Endodermal cell (in vitro differentiated cells): ENCODE measurements around the gene TTLL11. TPM values are rescaled to one million over a fixed set of nuclear protein-coding genes. Genes with fewer than 3 reads are reported as not detected.

Experiments
- DNase-seq: peaks from one replicate; pipeline ENCODE4 v3.0.0-alpha.2; 2017
- H3K27ac ChIP-seq: 2 replicates; pipeline ENCODE4 v1.5.1; 2013; ENCODE audit warnings: mild to moderate bottlenecking, low read depth, low read length, moderate library complexity
- H3K27me3 ChIP-seq: 2 replicates; pipeline ENCODE4 v1.6.1; 2013; ENCODE audit warnings: mild to moderate bottlenecking, low read length, moderate library complexity; ENCODE audit not compliant: insufficient read depth, control insufficient read depth, poor library complexity, severe bottlenecking
- H3K36me3 ChIP-seq: 2 replicates; pipeline ENCODE4 v1.7.0; 2013; ENCODE audit warnings: mild to moderate bottlenecking, low read length, moderate library complexity; ENCODE audit not compliant: control insufficient read depth, insufficient read depth
- H3K4me1 ChIP-seq: one replicate; pipeline ENCODE4 v1.7.0; 2013; ENCODE audit warnings: low read length; ENCODE audit not compliant: control insufficient read depth, insufficient read depth
- H3K4me3 ChIP-seq: 2 replicates; pipeline ENCODE4 v1.5.1; 2013; ENCODE audit warnings: mild to moderate bottlenecking, low read length, moderate library complexity
- H3K9ac ChIP-seq: 2 replicates; pipeline ENCODE4 v1.6.1; 2013; ENCODE audit warnings: mild to moderate bottlenecking, low read length, moderate library complexity; ENCODE audit not compliant: poor library complexity, severe bottlenecking; ENCODE audit errors: extremely low read depth
- H3K9me3 ChIP-seq: 2 replicates; pipeline ENCODE4 v1.6.1; 2013; ENCODE audit warnings: mild to moderate bottlenecking, low read length, moderate library complexity; ENCODE audit not compliant: control insufficient read depth
- H3K27ac Mint-ChIP-seq: 2 replicates; pipeline ENCODE4 v1.8.0; 2020; ENCODE audit warnings: mixed read lengths
- H3K27me3 Mint-ChIP-seq: 2 replicates; pipeline ENCODE4 v1.8.0; 2021; ENCODE audit warnings: mild to moderate bottlenecking, mixed read lengths; ENCODE audit not compliant: insufficient read depth
- H3K36me3 Mint-ChIP-seq: 2 replicates; pipeline ENCODE4 v1.8.0; 2020; ENCODE audit warnings: low read depth, mixed read lengths
- H3K4me1 Mint-ChIP-seq: 2 replicates; pipeline ENCODE4 v1.8.0; 2020; ENCODE audit warnings: mixed read lengths
- H3K4me3 Mint-ChIP-seq: 2 replicates; pipeline ENCODE4 v1.8.0; 2020; ENCODE audit warnings: mild to moderate bottlenecking, moderate library complexity, mixed read lengths
- H3K9me3 Mint-ChIP-seq: 2 replicates; pipeline ENCODE4 v1.8.0; 2020; ENCODE audit warnings: mild to moderate bottlenecking, mixed read lengths
- WGBS, 2 experiments: methylation state at CpG; one replicate each; pipeline versions ENCODE4 v1.1.5 to v1.1.7; 2013; ENCODE audit warnings: missing lambda C conversion rate in 2 of 2, mixed read lengths in 1 of 2; ENCODE audit not compliant: insufficient coverage in 1 of 2, insufficient read length in 1 of 2; 5-methylcytosine and 5-hydroxymethylcytosine counted together
- total RNA-seq, 2 donors: library from RNA; stranded (reverse); fragmentation: NEBNext Ultra II Directional in 1 of 2; extraction: Animal tissue kit (Norgen Biotek cat#: 25700) in 1 of 2; gene quantifications; 2 replicates in 1 of 2; 3 replicates in 1 of 2; pipeline ENCODE4 v1.2.1, GENCODE V29; 2021
- TF ChIP-seq, protein P1 (sequence below): fragments of 200-600 bp; sonication (generic); conservative IDR thresholded peaks from 2 replicates; pipeline ENCODE4 v1.5.0; 2021; ENCODE audit warnings: antibody characterized with exemption, mild to moderate bottlenecking

TTLL11 gene
- total RNA-seq, 2 donors from 2014 or later: 0.68 TPM; not detected in 1

DNA sequence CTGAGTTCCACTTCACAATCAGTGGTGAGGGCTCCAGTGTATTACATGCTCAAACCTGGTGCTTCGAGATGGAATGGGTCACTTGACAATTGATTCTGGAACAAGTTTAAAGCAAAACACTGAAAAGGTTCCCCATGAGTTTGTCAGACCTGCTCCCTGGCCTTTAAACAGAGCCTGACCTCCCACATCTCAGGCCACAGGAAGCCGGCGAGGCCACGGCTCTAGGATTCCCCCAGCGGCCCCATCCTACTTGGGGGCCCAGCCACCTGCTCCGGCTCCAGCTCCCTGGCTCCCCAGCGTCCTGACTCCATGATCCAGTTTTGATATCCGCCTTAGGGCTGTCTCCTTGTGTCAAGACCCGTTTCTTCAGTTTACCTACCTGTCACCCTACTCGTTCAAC lies 62.0 kb downstream of the TTLL11 start:
- 87 to 94% methylated on average over 8 to 10 of the region's 10 CpGs for WGBS, 2 experiments
- no peaks in the 10 kb centered on the region for H3K27me3 Mint-ChIP-seq
- TF ChIP-seq, protein P1, sequence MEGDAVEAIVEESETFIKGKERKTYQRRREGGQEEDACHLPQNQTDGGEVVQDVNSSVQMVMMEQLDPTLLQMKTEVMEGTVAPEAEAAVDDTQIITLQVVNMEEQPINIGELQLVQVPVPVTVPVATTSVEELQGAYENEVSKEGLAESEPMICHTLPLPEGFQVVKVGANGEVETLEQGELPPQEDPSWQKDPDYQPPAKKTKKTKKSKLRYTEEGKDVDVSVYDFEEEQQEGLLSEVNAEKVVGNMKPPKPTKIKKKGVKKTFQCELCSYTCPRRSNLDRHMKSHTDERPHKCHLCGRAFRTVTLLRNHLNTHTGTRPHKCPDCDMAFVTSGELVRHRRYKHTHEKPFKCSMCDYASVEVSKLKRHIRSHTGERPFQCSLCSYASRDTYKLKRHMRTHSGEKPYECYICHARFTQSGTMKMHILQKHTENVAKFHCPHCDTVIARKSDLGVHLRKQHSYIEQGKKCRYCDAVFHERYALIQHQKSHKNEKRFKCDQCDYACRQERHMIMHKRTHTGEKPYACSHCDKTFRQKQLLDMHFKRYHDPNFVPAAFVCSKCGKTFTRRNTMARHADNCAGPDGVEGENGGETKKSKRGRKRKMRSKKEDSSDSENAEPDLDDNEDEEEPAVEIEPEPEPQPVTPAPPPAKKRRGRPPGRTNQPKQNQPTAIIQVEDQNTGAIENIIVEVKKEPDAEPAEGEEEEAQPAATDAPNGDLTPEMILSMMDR: no peak
- H3K4me3 Mint-ChIP-seq: no peak overlapping the region
- Histone ChIP-seq H3K27ac (no peak overlapping the region), H3K27me3 (no peaks in the 10 kb centered on the region), H3K36me3 (no peaks in the 10 kb centered on the region), H3K9me3 (no peaks in the 10 kb centered on the region), H3K4me1 (no peaks in the 10 kb centered on the region), H3K9ac (no peak overlapping the region), H3K4me3 (no peak overlapping the region)
- peaks cover 15% of the 10 kb centered on the region for H3K4me1 Mint-ChIP-seq
- no peaks in the 10 kb centered on the region for H3K9me3 Mint-ChIP-seq
- no peak for DNase-seq
- H3K27ac Mint-ChIP-seq: no peak overlapping the region
- no peaks in the 10 kb centered on the region for H3K36me3 Mint-ChIP-seq

DNA sequence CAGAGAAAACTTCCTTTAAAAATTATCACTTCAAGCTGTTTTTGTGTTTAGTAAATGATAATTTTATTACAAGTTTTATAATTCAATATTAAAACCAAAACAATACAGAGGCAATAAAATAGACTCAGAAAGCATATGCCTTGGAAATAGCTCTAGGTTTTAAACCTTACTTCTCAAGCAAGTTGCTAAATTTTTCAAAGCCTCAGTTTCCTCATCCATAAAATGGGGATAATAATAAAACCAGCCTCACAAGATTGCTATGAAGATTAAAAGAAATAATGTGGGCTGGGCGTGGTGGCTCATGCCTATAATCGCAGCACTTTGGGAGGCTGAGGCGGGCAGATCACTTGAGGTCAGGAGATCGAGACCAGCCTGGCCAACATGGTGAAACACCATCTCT lies 62.8 kb downstream of the TTLL11 start:
- Mint-ChIP-seq H3K9me3 (no peaks in the 10 kb centered on the region), H3K36me3 (no peaks in the 10 kb centered on the region), H3K27ac (no peak overlapping the region), H3K4me1 (peaks cover 15% of the 10 kb centered on the region), H3K4me3 (no peak overlapping the region), H3K27me3 (no peaks in the 10 kb centered on the region)
- Histone ChIP-seq H3K9me3 (no peaks in the 10 kb centered on the region), H3K36me3 (no peaks in the 10 kb centered on the region), H3K4me1 (no peaks in the 10 kb centered on the region), H3K27me3 (no peaks in the 10 kb centered on the region), H3K27ac (no peak overlapping the region), H3K9ac (no peak overlapping the region), H3K4me3 (no peak overlapping the region)
- TF ChIP-seq, protein P1: no peak
- 92% methylated on average over 4 of the region's 4 CpGs; no CpG with 5 or more reads in 1 of the 2 experiments for WGBS, 2 experiments
- no peak for DNase-seq

DNA sequence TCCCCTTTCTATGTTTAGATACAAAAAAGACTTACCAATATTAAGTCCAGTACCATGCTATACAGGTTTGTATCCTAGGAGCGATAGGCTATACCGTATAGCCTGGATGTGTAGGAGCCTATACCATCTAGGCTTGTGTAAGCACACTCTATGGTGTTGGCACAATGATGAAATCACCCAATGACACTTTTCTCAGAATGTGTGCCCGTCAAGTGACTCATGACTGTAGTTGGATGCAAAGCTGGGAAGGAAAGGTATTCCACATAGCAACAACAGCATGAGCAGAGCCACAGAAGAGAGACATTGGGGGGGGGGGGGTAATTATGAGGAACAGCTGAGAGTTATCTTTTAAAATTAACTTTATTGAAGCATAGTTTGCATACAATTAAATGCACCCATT lies 63.2 kb downstream of the TTLL11 start:
- WGBS, 2 experiments: 91 to 93% methylated on average over 2 to 3 of the region's 3 CpGs

More for the DNA sequence above, 63.2 kb downstream of the TTLL11 start:
- no peaks in the 10 kb centered on the region for H3K27me3 ChIP-seq
- no peaks in the 10 kb centered on the region for H3K4me1 ChIP-seq
- DNase-seq: no peak
- Mint-ChIP-seq H3K4me3 (no peak overlapping the region), H3K27ac (no peak overlapping the region), H3K36me3 (no peaks in the 10 kb centered on the region), H3K4me1 (peaks cover 11% of the 10 kb centered on the region), H3K9me3 (no peaks in the 10 kb centered on the region), H3K27me3 (no peaks in the 10 kb centered on the region)
- H3K4me3 ChIP-seq: no peak overlapping the region
- H3K9me3 ChIP-seq: no peaks in the 10 kb centered on the region
- no peaks in the 10 kb centered on the region for H3K36me3 ChIP-seq
- no peak overlapping the region for H3K27ac ChIP-seq
- TF ChIP-seq, protein P1: no peak
- no peak overlapping the region for H3K9ac ChIP-seq
